Stomach (tissue), 9 donors: ENCODE measurements around the gene GJA1. TPM values are rescaled to one million over a fixed set of nuclear protein-coding genes. Genes with fewer than 3 reads are reported as not detected.

ENCODE experiments used
- DNase-seq, 2 donors: peaks; one replicate each; pipeline versions ENCODE4 v3.0.0 to v3.0.0-alpha.2; 2013 to 2019
- H3K27ac ChIP-seq, 5 donors: fragments of 200-600 bp in 4 of 5; sonication (generic) in 4 of 5; one replicate each; pipeline ENCODE4 v1.5.1; 2013 to 2019; ENCODE audit warnings: mild to moderate bottlenecking in 1 of 5, moderate library complexity in 1 of 5
- H3K27me3 ChIP-seq, 3 donors: fragments of 200-600 bp; sonication (generic); one replicate each; pipeline ENCODE4 v1.5.1; 2017 to 2019; ENCODE audit warnings: mixed run types in 1 of 3
- H3K36me3 ChIP-seq, 4 donors: fragments of 200-600 bp; sonication (generic); 1 replicate in 3 of 4; 2 replicates in 1 of 4; pipeline ENCODE4 v1.5.1; 2016 to 2019
- H3K4me1 ChIP-seq, 4 donors: fragments of 200-600 bp; sonication (generic); one replicate each; pipeline ENCODE4 v1.5.1; 2016 to 2019
- H3K4me3 ChIP-seq, 4 donors: fragments of 200-600 bp; sonication (generic) in 3 of 4; one replicate each; pipeline ENCODE4 v1.5.1; 2016 to 2019; ENCODE audit warnings: mild to moderate bottlenecking in 1 of 4
- H3K9me3 ChIP-seq, 4 donors: fragments of 200-600 bp; sonication (generic); one replicate each; pipeline ENCODE4 v1.5.1; 2016 to 2019
- CTCF ChIP-seq, 7 experiments: fragments of 450-650 bp in 4 of 7; fragments of 200-600 bp in 3 of 7; sonication (generic) in 3 of 7; IDR thresholded peaks; one replicate each; pipeline ENCODE4 v1.5.1; 2016 to 2019; ENCODE audit warnings: antibody characterized with exemption in 7 of 7, control low read depth in 2 of 7, mild to moderate bottlenecking in 1 of 7
- EP300 ChIP-seq: sonication (generic); formaldehyde crosslinking; IDR thresholded peaks from one replicate; pipeline ENCODE4 v1.6.1; 2017; ENCODE audit warnings: antibody characterized with exemption
- POLR2A ChIP-seq, 4 donors: fragments of 450-650 bp; IDR thresholded peaks; one replicate each; pipeline ENCODE4 v1.6.1; 2016; ENCODE audit warnings: antibody characterized with exemption in 4 of 4, control low read depth in 2 of 4, mild to moderate bottlenecking in 1 of 4, moderate library complexity in 1 of 4
- POLR2AphosphoS5 ChIP-seq, 3 donors: sonication (generic); formaldehyde crosslinking; IDR thresholded peaks; one replicate each; pipeline ENCODE4 v1.6.1; 2016; ENCODE audit warnings: antibody characterized with exemption in 3 of 3
- WGBS, 5 donors: extraction: QIAGEN DNeasy Blood & Tissue Kit in 3 of 5; methylation state at CpG; one replicate each; pipeline versions ENCODE4 v1.1.5 to v1.1.7; 2013 to 2018; 5-methylcytosine and 5-hydroxymethylcytosine counted together
- intact Hi-C: fragments of 100-400 bp; cut with DNase I; formaldehyde crosslinking; loops from one replicate; pipeline ENCODE4 v1.15.1; 2023; ENCODE audit warnings: low total_unique reads
- polyA plus RNA-seq, 3 donors: library from polyadenylated mRNA; stranded (reverse); fragments of 200-250 nt; gene quantifications; one replicate each; pipeline ENCODE4 v1.2.3, GENCODE V29; 2013
- total RNA-seq, 5 donors: library from RNA; depleted of rRNA; stranded (reverse); fragments of >200 nt; gene quantifications; one replicate each; pipeline versions ENCODE4 v1.1.0 to v1.2.3, GENCODE V29; 2014 to 2016
- donor health status: healthy with polysubstance abuse.
- donor health status: Bipolar disorder and iron deficiency.
- donor health status: healthy.

GJA1 gene
- total and polyA plus RNA-seq, 8 donors: 0.29 to 99.1 (median 18.8) TPM

GRCh38 chr6:121463087-121463486 lies 27.6 kb downstream of the GJA1 start:
- 82 to 88% (median 85%) methylated on average over 3 of the region's 3 CpGs for WGBS, 5 donors
- Histone ChIP-seq H3K4me1 (no peaks in the 10 kb centered on the region), H3K4me3 (no peak overlapping the region), H3K9me3 (no peaks in the 10 kb centered on the region), H3K27ac (no peak overlapping the region), H3K36me3 (no peaks in the 10 kb centered on the region), H3K27me3 (no peaks in the 10 kb centered on the region)
- TF ChIP-seq CTCF (IDR thresholded peaks at IDR 0.05) (no peak), EP300 (no peak), POLR2A (IDR thresholded peaks at IDR 0.05) (no peak), POLR2AphosphoS5 (IDR thresholded peaks at IDR 0.05) (no peak)
- no peak for DNase-seq
- intact Hi-C loops: no loop called here

- Histone ChIP-seq H3K4me3 (no peak overlapping the region), H3K4me1 (no peaks in the 10 kb centered on the region), H3K27ac (no peak overlapping the region), H3K36me3 (no peaks in the 10 kb centered on the region), H3K27me3 (no peaks in the 10 kb centered on the region), H3K9me3 (no peaks in the 10 kb centered on the region)
- 88 to 93% (median 89%) methylated on average over 6 of the region's 6 CpGs for WGBS, 5 donors
- DNase-seq: peak in 1 of 2 donors; percentile 4
- intact Hi-C loops: no loop called here
- no peak for TF ChIP-seq EP300
- TF ChIP-seq POLR2A (IDR thresholded peaks at IDR 0.05): no peak
- TF ChIP-seq POLR2AphosphoS5 (IDR thresholded peaks at IDR 0.05): no peak
- no peak for TF ChIP-seq CTCF (IDR thresholded peaks at IDR 0.05)
Observed at GRCh38 chr6:121465101-121465500, 29.7 kb downstream of the GJA1 start.

- 91 to 93% (median 92%) methylated on average over 21 of the region's 21 CpGs for WGBS, 5 donors
- Histone ChIP-seq H3K36me3 (no peaks in the 10 kb centered on the region), H3K27ac (no peak overlapping the region), H3K27me3 (no peaks in the 10 kb centered on the region), H3K4me1 (no peaks in the 10 kb centered on the region), H3K4me3 (no peak overlapping the region), H3K9me3 (no peaks in the 10 kb centered on the region)
- TF ChIP-seq CTCF (IDR thresholded peaks at IDR 0.05) (no peak), POLR2AphosphoS5 (IDR thresholded peaks at IDR 0.05) (no peak), POLR2A (IDR thresholded peaks at IDR 0.05) (no peak), EP300 (no peak)
- intact Hi-C loops: no loop called here
- DNase-seq: no peak
Observed at GRCh38 chr6:121479486-121480098, 44.1 kb downstream of the GJA1 start.

GRCh38 chr6:121480099-121480713 lies 44.8 kb downstream of the GJA1 start:
- H3K4me1 ChIP-seq: no peaks in the 10 kb centered on the region
- H3K9me3 ChIP-seq: no peaks in the 10 kb centered on the region
- no peaks in the 10 kb centered on the region for H3K27me3 ChIP-seq
- intact Hi-C loops: no loop called here
- 81 to 95% (median 90%) methylated on average over 18 of the region's 18 CpGs for WGBS, 5 donors
- H3K27ac ChIP-seq: no peak overlapping the region
- H3K4me3 ChIP-seq: no peak overlapping the region
- no peaks in the 10 kb centered on the region for H3K36me3 ChIP-seq
- TF ChIP-seq POLR2A (IDR thresholded peaks at IDR 0.05): no peak
- TF ChIP-seq EP300: no peak
- no peak for TF ChIP-seq CTCF (IDR thresholded peaks at IDR 0.05)
- no peak for TF ChIP-seq POLR2AphosphoS5 (IDR thresholded peaks at IDR 0.05)
- DNase-seq: no peak
